SK-N-SH (cell line): Measurements from ENCODE around the gene SCGN. TPM values are rescaled to one million over a fixed set of nuclear protein-coding genes. Genes with fewer than 3 reads are reported as not detected.

ENCODE experiments used
- CTCF ChIA-PET: fragments of 300-600, 350-600 bp; formaldehyde crosslinking; extraction: SDS; loops from one replicate; lab custom pipeline; 2021; lab: Yijun Ruan, JAX
- POLR2A ChIA-PET: fragments of 350-600 bp; sonication (Branson Sonifier 250); formaldehyde crosslinking; extraction: SDS; loops from one replicate; lab custom pipeline; 2020; ENCODE audit warnings: antibody characterized with exemption, inconsistent platforms; lab: Yijun Ruan, JAX
- DNase-seq: peaks from one replicate; pipeline ENCODE4 v3.0.0; 2012
- H2AFZ ChIP-seq: fragments of 200-600 bp; sonication (generic); 2 replicates; pipeline ENCODE4 v1.8.1; 2016; ENCODE audit warnings: antibody characterized with exemption, mild to moderate bottlenecking, low read depth
- H3F3A ChIP-seq: fragments of 200-600 bp; sonication (generic); replicated peaks from 2 replicates; pipeline ENCODE3; 2016; ENCODE audit warnings: antibody characterized with exemption, mild to moderate bottlenecking; ENCODE audit not compliant: insufficient read depth
- H3K27ac ChIP-seq, 2 experiments: fragments of 200-500 bp in 1 of 2; fragments of 200-600 bp in 1 of 2; sonication (Bioruptor generic) in 1 of 2; sonication (generic), shearing (Covaris generic) in 1 of 2; 2 replicates each; pipeline versions ENCODE4 v1.5.1 to v1.6.1; 2014 to 2016; ENCODE audit warnings: low read depth in 2 of 2, inconsistent platforms in 1 of 2, low read length in 1 of 2, mild to moderate bottlenecking in 1 of 2, mixed read lengths in 1 of 2
- H3K27me3 ChIP-seq: fragments of 200-600 bp; sonication (generic), shearing (Covaris generic); 2 replicates; pipeline ENCODE4 v1.6.1; 2016; ENCODE audit warnings: mixed run types; ENCODE audit not compliant: insufficient read depth
- H3K36me3 ChIP-seq, 2 experiments: fragments of 200-500 bp in 1 of 2; fragments of 200-600 bp in 1 of 2; sonication (Bioruptor generic) in 1 of 2; sonication (generic) in 1 of 2; replicated peaks in 1 of 2; 2 replicates each; pipeline versions ENCODE3 to v1.5.1; 2014 to 2016; ENCODE audit warnings: low read length in 1 of 2, mild to moderate bottlenecking in 1 of 2; ENCODE audit not compliant: insufficient read depth in 2 of 2, control insufficient read depth in 1 of 2
- H3K4me1 ChIP-seq, 2 experiments: fragments of 200-500 bp in 1 of 2; fragments of 200-600 bp in 1 of 2; sonication (Bioruptor generic) in 1 of 2; sonication (generic), shearing (Covaris generic) in 1 of 2; 2 replicates each; pipeline versions ENCODE4 v1.5.1 to v1.6.1; 2014 to 2016; ENCODE audit warnings: low read depth in 1 of 2, low read length in 1 of 2, mixed run types in 1 of 2; ENCODE audit not compliant: insufficient read depth in 2 of 2, control insufficient read depth in 1 of 2
- H3K4me2 ChIP-seq: fragments of 200-600 bp; sonication (generic), shearing (Covaris generic); 2 replicates; pipeline ENCODE4 v1.6.1; 2017; ENCODE audit warnings: mixed run types
- H3K4me3 ChIP-seq, 2 experiments: fragments of 200-500 bp in 1 of 2; fragments of 200-600 bp in 1 of 2; sonication (Bioruptor generic) in 1 of 2; sonication (generic), shearing (Covaris generic) in 1 of 2; 2 replicates each; pipeline versions ENCODE4 v1.5.1 to v1.8.1; 2014 to 2016; ENCODE audit warnings: low read depth in 2 of 2, inconsistent platforms in 1 of 2, low read length in 1 of 2, mild to moderate bottlenecking in 1 of 2, mixed read lengths in 1 of 2, moderate library complexity in 1 of 2
- H3K79me2 ChIP-seq: fragments of 200-600 bp; sonication (generic); 2 replicates; pipeline ENCODE4 v1.8.1; 2017; ENCODE audit warnings: mild to moderate bottlenecking; ENCODE audit not compliant: insufficient read depth
- H3K9ac ChIP-seq: fragments of 200-600 bp; sonication (generic); 2 replicates; pipeline ENCODE4 v1.6.1; 2017; ENCODE audit warnings: mixed run types
- H3K9me2 ChIP-seq: fragments of 200-600 bp; sonication (generic); 2 replicates; pipeline ENCODE4 v1.6.1; 2017; ENCODE audit warnings: mixed run types
- H3K9me3 ChIP-seq: fragments of 200-600 bp; sonication (generic); 2 replicates; pipeline ENCODE4 v1.6.1; 2017; ENCODE audit warnings: mixed run types, mild to moderate bottlenecking, moderate library complexity
- H4K20me1 ChIP-seq: fragments of 200-600 bp; sonication (generic); 2 replicates; pipeline ENCODE4 v1.6.1; 2017; ENCODE audit warnings: mild to moderate bottlenecking, mixed run types; ENCODE audit not compliant: insufficient read depth
- ELF1 ChIP-seq: IDR thresholded peaks from 2 replicates; pipeline ENCODE4 v1.4.0; 2012
- EZH2phosphoT487 ChIP-seq: fragments of 200-600 bp; sonication (generic); IDR thresholded peaks from 2 replicates; pipeline ENCODE4 v1.6.1; 2017; ENCODE audit warnings: low read depth, mixed run types, mild to moderate bottlenecking, antibody characterized with exemption, moderate library complexity, borderline replicate concordance
- FOSL2 ChIP-seq: IDR thresholded peaks from 2 replicates; pipeline ENCODE4 v1.4.0; 2012; ENCODE audit warnings: low read depth, mild to moderate bottlenecking, moderate library complexity, borderline replicate concordance
- FOXM1 ChIP-seq: IDR thresholded peaks from 2 replicates; pipeline ENCODE4 v1.4.0; 2012; ENCODE audit warnings: low read depth, mild to moderate bottlenecking
- GABPA ChIP-seq: IDR thresholded peaks from 2 replicates; pipeline ENCODE4 v1.4.0; 2012; ENCODE audit warnings: low read depth, mild to moderate bottlenecking
- IRF3 ChIP-seq: fragments of 150-350 bp; IDR thresholded peaks from 2 replicates; pipeline ENCODE4 v1.6.1; 2016; ENCODE audit warnings: mild to moderate bottlenecking, low read depth, low read length
- JUND ChIP-seq: IDR thresholded peaks from 2 replicates; pipeline ENCODE4 v1.4.0; 2012
- MAX ChIP-seq: IDR thresholded peaks from 2 replicates; pipeline ENCODE4 v1.4.0; 2012; ENCODE audit warnings: low read depth
- MXI1 ChIP-seq: IDR thresholded peaks from 2 replicates; pipeline ENCODE4 v1.6.1; 2012; ENCODE audit warnings: mild to moderate bottlenecking, low read depth, low read length, improper control_type of control experiment
- NRF1 ChIP-seq: IDR thresholded peaks from 2 replicates; pipeline ENCODE4 v1.6.1; 2012; ENCODE audit warnings: low read depth, mild to moderate bottlenecking, low read length
- RAD21 ChIP-seq: IDR thresholded peaks from 2 replicates; pipeline ENCODE4 v1.6.1; 2012; ENCODE audit warnings: mild to moderate bottlenecking, low read length
- REST ChIP-seq: IDR thresholded peaks from 2 replicates; pipeline ENCODE4 v1.6.1; 2012; ENCODE audit warnings: mild to moderate bottlenecking, low read depth, low read length, moderate library complexity
- RFX5 ChIP-seq: IDR thresholded peaks from 2 replicates; pipeline ENCODE4 v1.6.1; 2012; ENCODE audit warnings: mild to moderate bottlenecking, improper control_type of control experiment, low read length
- RXRA ChIP-seq: IDR thresholded peaks from 2 replicates; pipeline ENCODE4 v1.4.0; 2012; ENCODE audit warnings: low read depth, mild to moderate bottlenecking, borderline replicate concordance
- SMC3 ChIP-seq: IDR thresholded peaks from 2 replicates; pipeline ENCODE4 v1.6.1; 2012; ENCODE audit warnings: low read depth, low read length, improper control_type of control experiment
- TAF1 ChIP-seq: IDR thresholded peaks from 2 replicates; pipeline ENCODE4 v1.6.1; 2012; ENCODE audit warnings: low read depth, mild to moderate bottlenecking, low read length, moderate library complexity, borderline replicate concordance
- TCF12 ChIP-seq: IDR thresholded peaks from 2 replicates; pipeline ENCODE4 v1.4.0; 2012
- TEAD4 ChIP-seq: IDR thresholded peaks from 2 replicates; pipeline ENCODE4 v1.4.0; 2012; ENCODE audit warnings: mild to moderate bottlenecking, borderline replicate concordance; ENCODE audit not compliant: insufficient read depth
- USF1 ChIP-seq: IDR thresholded peaks from 2 replicates; pipeline ENCODE4 v1.4.0; 2012; ENCODE audit warnings: low read depth, borderline replicate concordance
- ZBTB33 ChIP-seq: IDR thresholded peaks from 2 replicates; pipeline ENCODE4 v1.4.0; 2012; ENCODE audit warnings: low read depth, borderline replicate concordance
- WGBS: methylation state at CpG from one replicate; pipeline ENCODE4 v1.1.6; 2017; ENCODE audit warnings: low lambda C conversion rate; 5-methylcytosine and 5-hydroxymethylcytosine counted together
- polyA plus RNA-seq, 3 experiments: library from polyadenylated mRNA; depleted of rRNA; stranded (reverse); fragments of >200 nt; gene quantifications; 2 replicates each; pipeline ENCODE4 v1.2.3, GENCODE V29; 2012

Gene SCGN
- polyA plus RNA-seq, 1 of the 3 experiments (the other 2 are of a cell fraction), result not detected

GRCh38 chr6:25630508-25631278, 21.3 kb upstream of the SCGN start:
- Histone ChIP-seq H3K79me2 (no peaks in the 10 kb centered on the region), H3K9ac (no peak overlapping the region), H3K9me3 (no peaks in the 10 kb centered on the region), H3K27me3 (no peaks in the 10 kb centered on the region), H3K4me2 (no peak overlapping the region), H3K4me1 (peaks cover 0 to 4% of the 10 kb centered on the region in 2 experiments; a peak in 1 of 4 replicates), H3K27ac (no peak overlapping the region)
- no peak for DNase-seq
- WGBS, result 39% methylated on average over 4 of the region's 4 CpGs
- TF ChIP-seq TCF12, result no peak
- no peak for TF ChIP-seq FOSL2
- TF ChIP-seq JUND, result no peak
- TF ChIP-seq SMC3, result no peak
- TF ChIP-seq TEAD4, result no peak
- no peak for TF ChIP-seq MAX
- no peak for TF ChIP-seq ELF1
- TF ChIP-seq GABPA, result no peak
- no peak for TF ChIP-seq NRF1
- no peak for TF ChIP-seq FOXM1
- no peak for TF ChIP-seq EZH2phosphoT487
- no peak for TF ChIP-seq IRF3
- no peak for TF ChIP-seq MXI1
- no peak for TF ChIP-seq ZBTB33
- no peak for TF ChIP-seq TAF1
- TF ChIP-seq RAD21, result no peak
- no peak for TF ChIP-seq USF1
- no peak for TF ChIP-seq RFX5
- no peak for TF ChIP-seq REST
- TF ChIP-seq RXRA, result no peak
- TF ChIP-seq, all 33 proteins: peak for 0
- H4K20me1 ChIP-seq, result no peaks in the 10 kb centered on the region
- ChIA-PET POLR2A (no interaction called here), CTCF (no interaction called here)
- H3F3A ChIP-seq, result no peaks in the 10 kb centered on the region
- H3K9me2 ChIP-seq, result no peaks in the 10 kb centered on the region
- no peak overlapping the region for H3K4me3 ChIP-seq
- no peaks in the 10 kb centered on the region for H3K36me3 ChIP-seq
- H2AFZ ChIP-seq, result no peak overlapping the region
